Measurements from ENCODE around the gene ATXN1.

The ATXN1 gene

GRCh38 chr6:16521528-16521927, 239.7 kb downstream of the ATXN1 start:
- no peak overlapping the region for H3K4me3 Mint-ChIP-seq
- peaks cover 4% of the 10 kb centered on the region for H3K9me3 Mint-ChIP-seq
- no peaks in the 10 kb centered on the region for H3K27me3 Mint-ChIP-seq (ENCODE audit: low read depth, poor library complexity)
- peaks cover 3% of the 10 kb centered on the region for H3K36me3 Mint-ChIP-seq (ENCODE audit: low read depth)
- no peak for DNase-seq
- no peak overlapping the region for H3K27ac Mint-ChIP-seq
- H3K4me1 Mint-ChIP-seq, result peaks cover 20% of the 10 kb centered on the region
- no peak for TF ChIP-seq CTCF (IDR thresholded peaks at IDR 0.05)

GRCh38 chr6:16519265-16520242, 241.7 kb downstream of the ATXN1 start:
- no peak overlapping the region for H3K4me3 Mint-ChIP-seq
- TF ChIP-seq CTCF (IDR thresholded peaks at IDR 0.05), result no peak
- H3K27ac Mint-ChIP-seq, result no peak overlapping the region
- H3K27me3 Mint-ChIP-seq (ENCODE audit: low read depth, poor library complexity), result no peaks in the 10 kb centered on the region
- peaks cover 29% of the 10 kb centered on the region for H3K4me1 Mint-ChIP-seq
- no peak for DNase-seq
- peaks cover 3% of the 10 kb centered on the region for H3K36me3 Mint-ChIP-seq (ENCODE audit: low read depth)
- no peaks in the 10 kb centered on the region for H3K9me3 Mint-ChIP-seq

DNA sequence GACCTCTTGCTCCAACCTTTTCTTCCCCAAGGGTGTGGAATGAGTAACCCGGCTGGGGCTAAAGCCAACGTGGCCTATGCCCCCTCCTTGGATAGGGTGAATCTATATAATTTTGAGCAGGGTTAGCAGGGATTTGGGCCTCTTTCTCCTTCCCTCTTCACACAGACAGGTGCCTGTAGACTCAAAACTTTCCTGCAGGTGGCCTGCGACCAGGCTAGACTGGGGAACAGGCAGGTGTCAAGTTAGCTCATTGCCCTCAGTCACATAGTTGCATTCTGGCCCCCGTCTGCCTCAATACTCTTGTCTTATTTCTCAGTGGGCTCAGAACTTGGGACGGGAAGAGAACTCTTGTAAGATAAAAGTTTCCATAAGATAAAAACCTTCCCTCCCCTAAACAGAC, 243.0 kb downstream of the ATXN1 start:
- Mint-ChIP-seq H3K27ac (no peak overlapping the region), H3K9me3 (no peaks in the 10 kb centered on the region), H3K27me3 (ENCODE audit: low read depth, poor library complexity) (no peaks in the 10 kb centered on the region), H3K4me3 (no peak overlapping the region), H3K36me3 (ENCODE audit: low read depth) (peaks cover 3% of the 10 kb centered on the region), H3K4me1 (peaks cover 37% of the 10 kb centered on the region)
- no peak for TF ChIP-seq CTCF (IDR thresholded peaks at IDR 0.05)
- DNase-seq, result no peak

DNA sequence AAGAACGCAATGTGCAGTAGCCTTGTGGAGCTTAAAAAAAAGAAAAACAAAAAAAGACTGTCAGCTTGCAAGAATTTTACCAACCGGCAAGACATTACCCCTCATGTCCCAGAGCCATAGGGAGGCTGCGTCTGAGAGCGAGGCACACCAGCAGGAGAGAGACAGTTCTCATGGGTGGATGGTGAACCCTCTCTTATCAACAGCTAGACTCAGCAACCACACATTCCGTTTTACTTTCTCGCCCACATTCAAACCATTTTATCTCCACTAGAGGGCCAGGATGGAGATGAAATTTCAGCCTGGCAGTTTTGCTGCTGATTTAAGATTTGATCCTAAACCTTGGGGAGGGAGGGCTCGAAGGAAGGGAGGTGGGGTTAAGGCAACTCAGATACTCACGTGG, 247.0 kb downstream of the ATXN1 start:
- TF ChIP-seq CTCF (IDR thresholded peaks at IDR 0.05), result peak; percentile 40
- peak overlapping the region; percentile 39 for H3K27ac Mint-ChIP-seq
- H3K4me1 Mint-ChIP-seq, result peaks cover 62% of the 10 kb centered on the region
- no peaks in the 10 kb centered on the region for H3K36me3 Mint-ChIP-seq (ENCODE audit: low read depth)
- DNase-seq, result no peak
- peak overlapping the region; percentile 19 for H3K4me3 Mint-ChIP-seq
- H3K27me3 Mint-ChIP-seq (ENCODE audit: low read depth, poor library complexity), result no peaks in the 10 kb centered on the region
- no peaks in the 10 kb centered on the region for H3K9me3 Mint-ChIP-seq

DNA sequence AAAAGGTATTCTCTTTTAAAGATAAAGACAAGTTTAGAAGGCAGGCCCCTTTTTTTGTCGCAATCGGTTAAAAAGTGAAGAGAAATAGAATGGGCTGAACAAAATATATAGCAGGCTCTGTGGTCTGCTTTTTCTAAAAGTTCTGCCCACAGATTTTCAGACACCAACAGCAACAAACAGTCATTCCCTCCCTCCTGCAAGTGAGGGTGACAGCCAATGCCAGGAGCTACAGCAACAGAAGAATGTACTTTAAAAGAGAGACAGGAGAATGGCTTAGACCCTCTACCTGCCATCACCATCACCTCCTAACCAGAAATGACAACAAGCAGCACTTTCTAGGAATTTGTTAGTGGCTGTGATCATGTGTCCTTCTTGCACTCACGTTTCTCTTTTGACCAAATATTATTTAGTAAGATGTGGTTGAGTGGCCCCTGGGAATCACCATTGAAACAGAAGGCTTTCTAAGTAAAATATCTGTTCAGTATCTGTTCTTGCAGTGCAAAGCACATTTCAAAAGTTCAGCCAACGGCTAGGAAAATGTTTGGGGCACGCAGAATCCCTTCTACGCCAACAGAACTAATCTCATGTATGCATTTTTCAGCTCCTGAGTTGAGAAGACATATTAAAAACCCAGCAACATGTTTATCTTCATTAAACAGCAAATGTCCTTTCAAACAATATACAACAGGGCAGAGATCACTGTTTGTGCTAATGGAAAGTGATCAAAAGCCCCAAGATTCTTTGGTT, 248.5 kb downstream of the ATXN1 start:
- H3K27me3 Mint-ChIP-seq (ENCODE audit: low read depth, poor library complexity), result no peaks in the 10 kb centered on the region

More for the DNA sequence above, 248.5 kb downstream of the ATXN1 start:
- no peak for TF ChIP-seq CTCF (IDR thresholded peaks at IDR 0.05)
- Mint-ChIP-seq H3K36me3 (ENCODE audit: low read depth) (no peaks in the 10 kb centered on the region), H3K4me1 (peaks cover 52% of the 10 kb centered on the region), H3K9me3 (no peaks in the 10 kb centered on the region), H3K4me3 (no peak overlapping the region), H3K27ac (peak overlapping the region; percentile 43)
- DNase-seq, result no peak
